ENCODE data around the gene KY.

- no peak for TF ChIP-seq CTCF (IDR thresholded peaks at IDR 0.05; ENCODE audit: low read depth, low read length)
- no peak for TF ChIP-seq EZH2phosphoT487 (IDR thresholded peaks at IDR 0.05; ENCODE audit: low read depth)
Observed at GRCh38 chr3:134696155-134696554, 45.3 kb upstream of the KY start.

All from OCI-LY3 (cell line).